Measurements from ENCODE around the gene SFTA2.

GRCh38 chr6:30930506-30930905, 1.5 kb downstream of the SFTA2 start:
- TF ChIP-seq CTCF (IDR thresholded peaks at IDR 0.05), result no peak
- no peak for TF ChIP-seq POLR2A (IDR thresholded peaks at IDR 0.05)
